Measurements from ENCODE around the gene HTR6.

The HTR6 gene

DNA sequence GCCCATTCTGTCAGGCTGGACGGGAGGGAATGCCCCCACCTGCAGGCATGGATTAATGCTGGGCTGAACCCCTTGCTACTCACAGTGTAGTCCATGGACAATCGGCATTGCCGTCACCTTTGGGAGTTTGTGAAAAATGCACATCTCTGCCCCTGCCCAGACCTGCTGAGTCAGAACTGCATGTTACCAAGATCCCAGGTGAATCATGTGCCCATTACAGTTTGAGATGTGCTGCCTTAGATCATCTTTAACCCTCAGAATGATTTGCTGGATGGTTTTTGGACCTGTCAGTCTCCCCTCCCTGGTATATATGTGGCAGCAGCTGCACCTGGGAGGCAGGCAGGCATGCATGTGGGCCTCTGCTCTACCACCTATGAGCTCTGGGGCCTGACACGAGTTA lies 15.0 kb downstream of the HTR6 start:
- CTCF ChIA-PET = no interaction called here
- TF ChIP-seq L3MBTL2 (conservative IDR thresholded peaks at IDR 0.05) (no peak), FOXA1 (IDR thresholded peaks at IDR 0.05) (no peak), FOXM1 (IDR thresholded peaks at IDR 0.05; ENCODE audit: borderline replicate concordance) (no peak), SUZ12 (IDR thresholded peaks at IDR 0.05) (no peak), FOXK2 (IDR thresholded peaks at IDR 0.05) (no peak), TARDBP (IDR thresholded peaks at IDR 0.05) (no peak)
- POLR2A ChIA-PET = interaction anchor here (1.3 kb wide), 1 partner anchor 11 kb away, joined by 3 read pairs; no protein-coding TSS in a partner anchor
- no peak for DNase-seq (ENCODE audit: extremely low spot score)

DNA sequence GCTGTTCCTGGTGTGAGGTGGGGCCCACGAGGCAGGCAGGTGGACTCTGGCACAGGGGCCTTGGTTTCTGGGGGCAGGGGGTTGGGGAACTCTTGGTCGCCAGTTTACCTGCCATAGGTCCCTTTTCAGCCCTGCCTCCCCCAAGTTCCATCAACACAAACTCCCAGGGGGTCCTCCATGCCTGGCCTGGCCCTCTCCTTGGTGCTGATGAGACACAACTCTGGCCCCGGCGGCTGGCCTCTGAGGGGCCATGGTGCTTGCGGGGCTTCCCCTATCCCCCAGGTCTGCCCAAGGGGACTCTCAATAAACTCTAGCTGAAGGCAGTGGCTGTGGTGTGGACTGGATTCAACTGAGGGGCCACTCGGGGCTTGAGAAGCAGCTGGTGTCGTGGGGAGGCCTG lies 16.0 kb downstream of the HTR6 start:
- DNase-seq (ENCODE audit: extremely low spot score) = no peak
- ChIA-PET CTCF (interaction anchor here (1.6 to 1.9 kb wide), 2 partner anchors 19 to 35 kb away, joined by 5 read pairs; no protein-coding TSS in a partner anchor), POLR2A (interaction anchor here (1.3 kb wide), 1 partner anchor 12 kb away, joined by 3 read pairs; no protein-coding TSS in a partner anchor)
- TF ChIP-seq FOXM1 (IDR thresholded peaks at IDR 0.05; ENCODE audit: borderline replicate concordance) = no peak
- no peak for TF ChIP-seq LEF1 (IDR thresholded peaks at IDR 0.05; ENCODE audit: borderline replicate concordance)
- no peak for TF ChIP-seq ELF4 (IDR thresholded peaks at IDR 0.05)
- no peak for TF ChIP-seq FOXK2 (IDR thresholded peaks at IDR 0.05)
- TF ChIP-seq ZNF384 (IDR thresholded peaks at IDR 0.05) = no peak
- TF ChIP-seq TARDBP (IDR thresholded peaks at IDR 0.05) = no peak
- TF ChIP-seq FOXA1 (IDR thresholded peaks at IDR 0.05) = no peak
- TF ChIP-seq, protein P1, sequence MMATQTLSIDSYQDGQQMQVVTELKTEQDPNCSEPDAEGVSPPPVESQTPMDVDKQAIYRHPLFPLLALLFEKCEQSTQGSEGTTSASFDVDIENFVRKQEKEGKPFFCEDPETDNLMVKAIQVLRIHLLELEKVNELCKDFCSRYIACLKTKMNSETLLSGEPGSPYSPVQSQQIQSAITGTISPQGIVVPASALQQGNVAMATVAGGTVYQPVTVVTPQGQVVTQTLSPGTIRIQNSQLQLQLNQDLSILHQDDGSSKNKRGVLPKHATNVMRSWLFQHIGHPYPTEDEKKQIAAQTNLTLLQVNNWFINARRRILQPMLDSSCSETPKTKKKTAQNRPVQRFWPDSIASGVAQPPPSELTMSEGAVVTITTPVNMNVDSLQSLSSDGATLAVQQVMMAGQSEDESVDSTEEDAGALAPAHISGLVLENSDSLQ (IDR thresholded peaks at IDR 0.05) = no peak

DNA sequence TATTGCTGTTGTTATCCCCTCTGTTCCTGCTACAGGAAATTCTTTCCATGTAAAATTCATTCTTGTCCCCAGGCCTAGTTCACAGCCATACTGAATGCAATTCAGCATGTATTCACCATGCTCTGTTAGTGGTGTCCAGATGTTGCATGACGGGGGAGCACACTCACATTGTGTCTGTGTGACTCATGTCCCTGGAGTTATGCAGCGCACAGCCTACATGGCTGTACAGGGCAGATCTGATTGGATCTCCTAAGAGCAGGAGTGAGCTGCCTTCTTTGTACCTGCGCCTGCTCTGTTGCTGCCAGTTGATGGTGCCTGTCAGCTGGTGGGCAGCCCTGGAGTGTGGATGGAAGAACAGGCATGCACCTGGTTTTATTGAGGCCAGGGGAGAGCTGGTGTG lies 17.6 kb downstream of the HTR6 start:
- ChIA-PET POLR2A (no interaction called here), CTCF (interaction anchor here (1.3 to 1.9 kb wide), 2 partner anchors 16 to 20 kb away, joined by 4 to 5 read pairs; no protein-coding TSS in a partner anchor)
- no peak for TF ChIP-seq CTBP1 (IDR thresholded peaks at IDR 0.05; ENCODE audit: borderline replicate concordance)
- no peak for TF ChIP-seq FOXA1 (IDR thresholded peaks at IDR 0.05)
- no peak for TF ChIP-seq FOXM1 (IDR thresholded peaks at IDR 0.05; ENCODE audit: borderline replicate concordance)
- TF ChIP-seq ELF4 (IDR thresholded peaks at IDR 0.05) = no peak
- no peak for TF ChIP-seq LEF1 (IDR thresholded peaks at IDR 0.05; ENCODE audit: borderline replicate concordance)
- TF ChIP-seq NFRKB (IDR thresholded peaks at IDR 0.05) = no peak
- TF ChIP-seq ZNF384 (IDR thresholded peaks at IDR 0.05) = no peak
- no peak for TF ChIP-seq SUZ12 (IDR thresholded peaks at IDR 0.05)
- no peak for TF ChIP-seq L3MBTL2 (conservative IDR thresholded peaks at IDR 0.05)
- TF ChIP-seq SP1 (IDR thresholded peaks at IDR 0.05) = no peak
- TF ChIP-seq FOXK2 (IDR thresholded peaks at IDR 0.05) = no peak
- no peak for TF ChIP-seq ARNT (IDR thresholded peaks at IDR 0.05)
- TF ChIP-seq TARDBP (IDR thresholded peaks at IDR 0.05) = no peak
- DNase-seq (ENCODE audit: extremely low spot score) = no peak

DNA sequence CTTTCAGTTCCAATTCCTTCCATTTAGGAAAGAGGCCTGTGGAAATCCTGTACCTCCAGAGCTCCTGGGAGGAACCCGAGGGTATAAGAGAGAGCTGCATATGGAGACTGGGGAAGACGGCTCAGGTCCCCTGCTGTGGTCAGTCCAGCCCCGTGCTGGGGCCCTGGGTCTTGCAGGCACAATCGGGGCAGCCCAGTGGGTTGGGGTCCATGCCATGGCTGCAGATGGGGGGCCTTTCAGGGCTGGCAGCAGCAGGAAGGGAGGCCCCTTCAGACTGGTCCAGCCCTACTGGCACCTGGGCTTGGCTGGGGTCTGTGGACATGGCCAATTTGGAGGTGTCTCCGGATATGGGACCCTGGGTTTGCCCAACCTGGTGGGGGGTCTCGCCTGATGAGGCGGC lies 18.2 kb downstream of the HTR6 start:
- ChIA-PET CTCF (no interaction called here), POLR2A (no interaction called here)
- TF ChIP-seq FOXA1 (IDR thresholded peaks at IDR 0.05) (no peak), ELF4 (IDR thresholded peaks at IDR 0.05) (no peak), CTBP1 (IDR thresholded peaks at IDR 0.05; ENCODE audit: borderline replicate concordance) (no peak), HDGF (IDR thresholded peaks at IDR 0.05; ENCODE audit: borderline replicate concordance) (no peak), FOXM1 (IDR thresholded peaks at IDR 0.05; ENCODE audit: borderline replicate concordance) (no peak), SP1 (IDR thresholded peaks at IDR 0.05) (no peak), LEF1 (IDR thresholded peaks at IDR 0.05; ENCODE audit: borderline replicate concordance) (no peak)
- TF ChIP-seq, protein P1 (IDR thresholded peaks at IDR 0.05) = no peak
- no peak for DNase-seq (ENCODE audit: extremely low spot score)

DNA sequence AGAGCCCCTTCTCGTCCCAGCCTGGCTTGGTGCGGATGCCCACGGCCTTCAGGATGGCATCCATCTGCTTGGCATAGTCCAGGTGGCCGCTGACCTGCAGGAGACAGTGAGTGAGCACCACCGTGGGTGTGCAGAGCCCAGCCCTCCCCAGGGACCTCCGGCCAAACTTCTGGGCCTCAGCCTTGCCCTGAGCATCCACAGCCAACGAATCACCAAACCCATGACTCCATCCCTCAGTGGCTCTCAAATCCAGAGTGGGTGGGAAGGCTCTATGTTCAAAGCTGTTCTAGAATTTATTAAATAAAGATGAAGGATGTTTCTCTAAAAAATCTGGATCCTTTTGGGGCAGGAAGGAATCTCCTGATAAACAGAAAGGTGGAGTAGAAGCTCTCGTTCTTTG lies 18.7 kb downstream of the HTR6 start:
- no peak for DNase-seq (ENCODE audit: extremely low spot score)
- ChIA-PET POLR2A (no interaction called here), CTCF (no interaction called here)
- TF ChIP-seq BHLHE40 (IDR thresholded peaks at IDR 0.05; ENCODE audit: borderline replicate concordance) (no peak), ELF4 (IDR thresholded peaks at IDR 0.05) (no peak), HDGF (IDR thresholded peaks at IDR 0.05; ENCODE audit: borderline replicate concordance) (no peak), FOXK2 (IDR thresholded peaks at IDR 0.05) (no peak), ZNF384 (IDR thresholded peaks at IDR 0.05) (no peak), FOXM1 (IDR thresholded peaks at IDR 0.05; ENCODE audit: borderline replicate concordance) (no peak), NFRKB (IDR thresholded peaks at IDR 0.05) (no peak), L3MBTL2 (conservative IDR thresholded peaks at IDR 0.05) (no peak), SUZ12 (IDR thresholded peaks at IDR 0.05) (no peak), TARDBP (IDR thresholded peaks at IDR 0.05) (no peak), FOXA1 (IDR thresholded peaks at IDR 0.05) (no peak), ARNT (IDR thresholded peaks at IDR 0.05) (no peak)
- TF ChIP-seq, protein P1 (IDR thresholded peaks at IDR 0.05) = no peak

DNA sequence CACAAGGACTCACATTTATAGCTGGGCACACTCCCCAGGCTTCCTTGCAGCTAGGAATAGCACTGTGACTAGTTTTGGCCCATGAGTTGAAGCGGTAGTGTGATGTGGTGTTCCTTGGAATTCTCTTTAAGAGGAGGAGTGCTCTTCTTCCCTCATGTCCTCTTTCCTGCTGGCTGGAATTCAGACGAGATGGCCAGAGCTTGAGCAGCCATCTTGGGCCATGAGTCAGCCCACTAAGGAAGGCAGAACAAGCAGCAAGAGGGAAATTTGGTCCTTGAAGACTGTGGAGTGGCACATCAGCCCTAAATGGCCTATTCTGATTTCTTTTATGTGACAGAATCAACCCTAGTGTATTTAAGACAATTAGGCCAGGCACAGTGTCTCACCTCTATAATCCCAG lies 20.0 kb downstream of the HTR6 start:
- CTCF ChIA-PET = no interaction called here
- DNase-seq (ENCODE audit: extremely low spot score) = no peak
- POLR2A ChIA-PET = interaction anchor here (1.3 kb wide), 1 partner anchor 10 kb away, joined by 4 read pairs; no protein-coding TSS in a partner anchor
- TF ChIP-seq HDGF (IDR thresholded peaks at IDR 0.05; ENCODE audit: borderline replicate concordance) (no peak), SUZ12 (IDR thresholded peaks at IDR 0.05) (no peak), ARNT (IDR thresholded peaks at IDR 0.05) (no peak), LEF1 (IDR thresholded peaks at IDR 0.05; ENCODE audit: borderline replicate concordance) (no peak), FOXK2 (IDR thresholded peaks at IDR 0.05) (no peak), ELF4 (IDR thresholded peaks at IDR 0.05) (no peak), L3MBTL2 (conservative IDR thresholded peaks at IDR 0.05) (no peak), BHLHE40 (IDR thresholded peaks at IDR 0.05; ENCODE audit: borderline replicate concordance) (no peak), SP1 (IDR thresholded peaks at IDR 0.05) (no peak), FOXA1 (IDR thresholded peaks at IDR 0.05) (no peak)
